Mammary epithelial cell (primary cell): Measurements from ENCODE around the gene TP53.

Experiments
- CTCF ChIP-seq, 2 donors: IDR thresholded peaks in 1 of 2; conservative IDR thresholded peaks in 1 of 2; 2 replicates each; pipeline ENCODE4 v1.5.1; 2011 to 2012; ENCODE audit warnings: inconsistent platforms in 2 of 2, low read length in 2 of 2, mild to moderate bottlenecking in 2 of 2, control low read depth in 1 of 2, low read depth in 1 of 2; ENCODE audit not compliant: insufficient read depth in 1 of 2; ENCODE audit errors: extremely low read depth in 1 of 2
- EZH2 ChIP-seq: IDR thresholded peaks from 2 replicates; pipeline ENCODE4 v1.6.1; 2012; ENCODE audit warnings: low read length, inconsistent platforms, borderline replicate concordance

GRCh38 chr17:7707446-7707845, 20.2 kb upstream of the TP53 start:
- TF ChIP-seq CTCF (conservative IDR thresholded peaks at IDR 0.05 in 1 of 2, IDR thresholded peaks at IDR 0.05 in 1 of 2; ENCODE audit: extremely low read depth in 1 of 2, insufficient read depth in 1 of 2, low read depth in 1 of 2, low read length in 2 of 2): no peak
- TF ChIP-seq EZH2: no peak
